ENCODE measurements around the gene CD177.
"Not testable (repeated sequence)": the region's sequence is repeated elsewhere in the genome, so short reads cannot be mapped to it uniquely, and the experiment has no call there.

Gene CD177

DNA sequence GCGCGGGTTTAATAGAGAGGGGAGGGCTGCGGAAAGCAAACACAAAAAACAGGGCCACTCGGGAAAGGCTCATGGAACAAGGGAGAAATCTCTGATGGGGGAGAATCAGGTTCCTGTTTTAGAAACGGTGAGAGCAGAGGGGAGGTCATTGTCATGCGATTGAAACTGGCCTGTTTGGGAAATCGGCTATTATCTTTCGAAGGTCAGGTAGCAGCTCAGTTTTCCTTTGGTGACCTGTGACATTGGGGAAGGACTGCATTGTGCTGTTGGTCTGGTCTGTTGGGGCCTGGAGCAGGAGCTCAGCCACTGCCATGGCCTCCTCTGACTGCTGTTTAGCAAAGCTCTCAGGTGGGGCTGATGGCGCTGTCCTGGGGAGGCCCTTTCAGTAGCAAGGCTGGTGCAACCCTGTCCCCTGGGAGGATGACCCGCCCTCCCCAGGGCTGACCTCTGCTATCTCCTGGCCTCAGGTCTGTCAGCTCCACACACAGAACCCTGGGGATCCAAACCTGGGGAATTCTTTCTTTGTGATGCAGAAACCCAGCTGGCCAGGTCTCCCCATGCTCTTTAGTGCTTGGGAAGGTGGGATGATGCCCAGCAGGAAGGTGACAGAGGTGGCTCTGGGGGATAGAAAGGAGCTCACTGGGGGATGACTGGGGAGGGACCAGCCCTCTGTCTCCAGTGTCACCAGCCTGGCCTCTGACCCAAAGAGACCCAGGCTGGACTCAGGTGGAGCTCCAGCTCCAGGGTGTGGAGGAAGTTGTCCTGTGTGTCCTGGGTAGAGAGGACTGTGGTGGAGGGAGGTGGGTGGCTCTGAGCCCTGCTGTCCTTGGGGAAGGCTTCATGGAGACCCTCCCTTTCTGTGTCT is 21.2 kb upstream of the CD177 start:
- no peak for DNase-seq

DNA sequence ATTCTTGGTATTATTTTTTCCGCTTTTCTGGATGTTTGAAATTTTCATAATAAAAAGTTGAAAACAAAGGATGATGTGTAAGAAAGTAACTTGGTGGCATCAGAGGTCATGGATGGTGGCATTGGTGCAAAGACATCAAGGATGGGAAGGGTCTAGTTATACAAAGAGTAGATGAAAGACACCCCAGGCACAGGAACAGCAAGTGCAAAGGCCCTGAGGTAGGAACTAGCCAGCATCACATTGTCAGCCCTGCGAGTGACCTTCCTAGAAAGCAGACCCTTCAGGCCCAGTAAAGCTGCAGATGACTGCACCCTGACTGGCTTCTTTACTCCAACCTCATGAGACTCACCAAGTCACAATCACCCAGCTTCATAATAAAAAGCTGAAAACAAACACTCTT is 17.0 kb upstream of the CD177 start:
- not testable (repeated sequence) for DNase-seq

DNA sequence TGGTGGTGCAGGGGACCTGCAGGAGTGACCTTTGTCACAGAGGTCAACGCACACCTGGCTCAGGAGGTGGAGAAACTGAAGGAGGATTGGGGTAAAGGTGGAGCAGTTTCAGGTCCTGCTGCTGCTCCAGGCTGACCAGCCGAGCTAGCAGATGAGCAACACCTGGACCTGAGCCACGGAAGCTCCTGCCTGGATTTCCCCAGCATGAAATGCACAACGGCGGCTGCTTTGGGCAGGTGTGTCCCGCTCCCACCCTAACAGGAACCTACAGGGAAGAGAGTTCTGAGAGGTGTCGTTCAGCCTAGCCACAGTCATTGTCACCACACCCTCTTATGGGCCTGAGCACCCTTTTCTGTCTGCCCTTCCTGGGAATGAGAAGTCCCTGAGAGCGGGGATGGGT is 15.7 kb upstream of the CD177 start:
- no peak for DNase-seq

- DNase-seq: no peak
Observed at GRCh38 chr19:43338530-43338929, 15.0 kb upstream of the CD177 start.

DNA sequence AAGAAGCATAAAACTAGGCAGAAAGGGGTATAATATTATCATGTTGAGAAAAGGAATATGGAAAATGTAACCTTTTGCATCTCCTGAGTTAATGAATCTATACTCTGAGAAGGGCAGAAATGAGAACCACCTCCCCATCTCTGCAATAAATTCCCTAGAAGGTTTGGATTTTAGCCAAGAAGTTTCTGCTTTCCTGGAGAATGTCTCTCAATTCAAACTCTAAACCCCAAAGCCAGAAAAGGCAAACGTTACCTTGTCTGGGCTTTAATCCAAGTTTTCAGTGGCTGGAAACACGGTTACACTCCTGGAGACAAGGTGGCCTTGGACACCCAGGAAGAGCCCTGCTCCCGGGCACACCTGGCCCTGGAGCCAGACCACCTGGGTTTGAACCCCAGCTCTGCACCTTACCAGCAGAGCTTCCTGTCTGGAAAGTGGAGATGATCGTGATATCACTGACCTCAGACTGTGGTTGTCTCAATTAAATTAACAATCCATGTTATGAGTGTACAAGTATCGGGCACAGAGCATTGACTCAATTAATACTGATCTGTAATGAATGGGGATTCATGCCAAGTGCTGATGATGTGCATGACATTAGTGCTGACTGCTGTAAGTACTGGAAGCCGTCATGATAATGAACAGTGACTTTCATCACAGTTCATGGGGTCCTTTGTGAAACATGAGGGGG is 14.1 kb upstream of the CD177 start:
- not testable (repeated sequence) for DNase-seq

DNA sequence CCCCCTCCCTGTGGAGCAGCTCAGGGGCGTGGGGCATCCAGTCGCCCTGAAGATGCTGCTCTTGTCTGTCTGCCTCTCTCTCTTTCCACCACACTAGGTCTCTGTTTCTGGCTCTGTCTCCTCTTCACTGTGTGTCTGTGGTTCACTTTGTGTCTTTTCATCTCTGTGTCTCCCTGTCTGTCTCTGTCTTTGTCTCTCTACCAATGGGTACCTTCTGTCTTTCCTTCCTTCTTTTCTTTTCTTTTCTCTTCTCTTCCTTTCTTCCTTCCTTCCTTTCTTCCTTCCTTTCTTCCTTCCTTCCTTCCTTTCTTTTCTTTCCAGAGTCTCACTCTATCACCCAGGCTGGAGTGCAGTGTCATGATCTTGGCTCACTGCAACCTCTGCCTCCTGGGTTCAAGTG is 13.4 kb upstream of the CD177 start:
- DNase-seq: not testable (repeated sequence)

DNA sequence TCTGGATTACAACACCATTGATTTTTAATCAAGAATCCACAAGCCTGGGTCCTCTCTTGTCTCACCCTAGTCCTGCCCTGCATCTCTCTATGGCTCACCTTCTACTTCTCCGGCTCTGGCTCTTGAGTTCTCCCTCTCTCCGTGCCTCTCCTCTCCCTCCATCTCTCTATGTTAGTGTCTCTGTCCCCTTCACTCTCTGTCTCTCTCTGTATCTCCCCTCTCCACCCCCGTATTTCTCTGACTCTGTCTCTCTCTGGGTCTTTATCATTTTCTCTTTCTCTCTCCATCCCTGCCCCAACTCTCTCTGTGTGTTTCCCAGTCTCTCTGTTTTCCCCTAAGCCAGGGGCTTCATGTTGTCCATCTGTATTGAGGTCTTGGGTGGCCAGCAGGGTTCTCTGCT is 12.4 kb upstream of the CD177 start:
- DNase-seq: not testable (repeated sequence)

GRCh38 chr19:43342104-43342503 is 11.4 kb upstream of the CD177 start:
- not testable (repeated sequence) for DNase-seq

- DNase-seq: not testable (repeated sequence)
Observed at GRCh38 chr19:43344347-43344925, 9.1 kb upstream of the CD177 start.

DNA sequence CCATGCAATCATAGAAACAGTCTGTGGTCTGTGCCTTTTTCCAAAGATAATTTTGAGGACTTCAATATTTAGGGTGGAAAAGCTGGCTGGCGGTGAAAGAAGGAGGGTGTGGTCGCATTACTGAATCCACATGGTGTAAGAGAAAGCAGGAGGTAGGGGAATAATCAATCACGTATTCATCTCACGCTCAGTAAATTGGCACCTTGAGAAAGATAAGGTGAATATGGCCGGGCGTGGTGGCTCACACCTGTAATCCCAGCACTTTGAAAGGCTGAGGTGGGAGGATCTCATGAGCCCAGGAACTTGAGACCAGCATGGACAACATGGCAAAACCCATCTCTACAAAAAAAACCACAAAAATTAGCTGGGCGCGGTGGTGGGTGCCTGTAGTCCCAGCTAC is 3.7 kb upstream of the CD177 start:
- DNase-seq: not testable (repeated sequence)

DNA sequence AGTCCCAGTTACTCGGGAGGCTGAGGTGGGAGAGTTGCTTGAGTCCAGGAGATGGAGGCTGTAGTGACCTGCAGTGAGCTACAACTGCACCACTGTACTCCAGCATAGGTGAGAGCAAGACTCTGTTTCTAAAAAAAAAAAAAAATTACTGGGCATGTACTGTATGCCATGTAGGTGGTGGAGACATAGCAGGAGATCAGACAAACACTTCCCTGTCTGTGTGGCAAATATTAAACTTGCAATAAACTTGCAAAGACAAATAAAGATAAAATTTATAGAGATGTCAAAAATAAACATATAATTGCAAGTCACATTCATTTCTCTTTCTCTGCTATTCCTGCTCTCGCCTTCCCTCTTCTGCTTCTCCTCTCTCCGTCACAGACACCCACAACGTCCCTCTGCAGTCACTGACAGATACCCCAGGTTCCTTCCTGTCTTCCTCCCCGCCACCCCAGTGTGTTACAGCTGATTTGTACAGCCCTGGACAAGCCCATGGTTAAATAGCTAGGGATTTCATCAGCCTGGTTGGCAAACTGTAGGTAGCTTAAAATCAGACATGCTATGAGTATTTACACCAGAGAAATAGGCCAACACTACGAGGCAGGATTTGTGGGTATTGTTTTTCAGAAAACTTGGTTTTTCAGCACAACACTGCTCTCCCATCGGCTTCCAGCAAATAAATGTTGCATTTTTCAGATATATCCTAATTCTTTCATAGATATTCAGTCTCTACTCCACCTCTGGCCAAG is 1.3 kb upstream of the CD177 start:
- no peak for DNase-seq

GRCh38 chr19:43354305-43354627 is 780 bp downstream of the CD177 start:
- DNase-seq: no peak

DNA sequence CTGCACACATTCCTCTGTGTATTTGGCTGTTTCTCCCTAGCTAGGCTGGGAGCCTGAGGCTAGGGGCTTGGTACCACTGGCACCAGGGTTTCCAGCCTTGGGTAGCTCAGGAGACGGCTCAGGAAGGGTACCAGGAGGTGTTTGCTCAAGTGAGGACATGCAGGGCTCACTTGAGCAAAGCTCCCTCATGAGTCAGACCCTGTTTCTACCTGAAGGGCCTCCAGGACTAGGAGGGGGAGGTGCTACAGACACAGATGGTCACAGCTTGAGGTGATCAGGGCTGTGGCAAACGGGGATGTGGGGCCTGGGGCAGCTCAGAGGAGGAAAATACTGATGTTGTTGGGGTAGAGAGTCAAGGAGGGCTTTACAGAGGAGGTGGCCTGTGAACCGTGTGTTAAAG is 3.3 kb downstream of the CD177 start:
- DNase-seq: not testable (repeated sequence)

- no peak for DNase-seq
Observed at GRCh38 chr19:43362179-43362578, 8.7 kb downstream of the CD177 start.

DNA sequence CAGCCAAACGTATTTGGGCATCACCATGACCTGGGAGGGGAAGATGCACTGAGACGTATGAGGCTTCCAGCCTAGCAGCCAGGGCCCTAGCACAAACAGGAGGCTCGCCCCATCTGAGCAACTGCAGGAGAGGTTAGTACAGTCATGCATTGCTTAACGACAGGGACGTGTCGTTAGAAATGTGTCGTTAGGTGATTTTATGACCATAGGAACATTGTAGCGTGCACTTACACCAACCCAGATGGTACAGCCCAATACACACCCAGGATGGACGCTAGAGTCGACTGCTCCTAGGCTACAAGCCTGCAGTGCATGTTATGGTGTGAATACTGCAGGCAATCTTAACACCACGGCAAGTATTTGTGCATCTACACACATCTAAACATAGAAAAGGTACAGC is 9.3 kb downstream of the CD177 start:
- DNase-seq: no peak

GRCh38 chr19:43365677-43366076 is 12.2 kb downstream of the CD177 start:
- DNase-seq: not testable (repeated sequence)

DNA sequence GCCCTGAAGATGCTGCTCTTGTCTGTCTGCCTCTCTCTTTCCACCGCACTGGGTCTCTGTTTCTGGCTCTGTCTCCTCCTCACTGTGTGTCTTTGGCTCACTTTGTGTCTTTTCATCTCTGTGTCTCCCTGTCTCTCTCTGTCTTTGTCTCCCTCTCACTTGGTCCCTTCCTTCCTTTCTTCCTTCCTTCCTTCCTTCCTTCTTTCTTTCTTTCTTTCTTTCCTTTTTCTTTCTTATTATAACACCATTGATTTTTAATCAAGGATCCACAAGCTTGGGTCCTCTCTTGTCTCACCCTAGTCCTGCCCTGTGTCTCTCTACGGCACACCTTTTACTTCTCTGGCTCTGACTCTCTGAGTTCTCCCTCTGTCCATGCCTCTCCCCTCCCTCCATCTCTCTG is 14.3 kb downstream of the CD177 start:
- DNase-seq: no peak

GRCh38 chr19:43368897-43369296 is 15.4 kb downstream of the CD177 start:
- DNase-seq: not testable (repeated sequence)

DNA sequence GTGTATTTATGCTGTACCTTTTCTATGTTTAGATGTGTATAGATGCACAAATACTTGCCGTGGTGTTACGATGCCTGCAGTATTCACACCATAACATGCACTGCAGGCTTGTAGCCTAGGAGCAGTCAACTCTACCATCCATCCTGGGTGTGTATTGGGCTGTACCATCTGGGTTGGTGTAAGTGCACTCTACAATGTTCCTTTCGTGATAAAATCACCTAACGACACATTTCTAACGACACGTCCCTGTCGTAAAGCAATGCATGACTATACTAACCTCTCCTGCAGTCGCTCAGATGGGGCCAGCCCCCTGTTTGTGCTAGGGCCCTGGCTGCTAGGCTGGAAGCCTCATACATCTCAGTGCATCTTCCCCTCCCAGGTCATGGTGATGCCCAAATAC is 18.4 kb downstream of the CD177 start:
- DNase-seq: no peak

DNA sequence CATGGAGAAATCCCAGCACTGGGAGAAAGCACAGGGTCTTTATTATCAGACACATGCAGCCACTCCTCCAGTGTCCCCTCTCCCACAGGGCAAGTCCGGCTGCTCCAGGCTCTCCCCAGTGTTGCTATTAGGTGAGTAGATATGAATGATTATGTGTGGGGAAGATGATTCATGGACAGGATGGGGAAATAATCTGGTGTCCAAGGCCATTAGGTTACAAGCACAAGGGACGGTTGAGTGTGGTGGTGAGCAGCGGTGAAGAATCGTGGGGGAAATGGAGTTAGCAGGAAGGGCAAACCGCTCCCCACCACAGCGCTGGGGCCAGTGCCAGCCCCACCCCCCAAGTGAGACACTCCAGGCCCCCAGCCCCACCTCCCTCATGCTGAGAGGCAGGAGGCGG is 19.0 kb downstream of the CD177 start:
- DNase-seq: no peak

DNA sequence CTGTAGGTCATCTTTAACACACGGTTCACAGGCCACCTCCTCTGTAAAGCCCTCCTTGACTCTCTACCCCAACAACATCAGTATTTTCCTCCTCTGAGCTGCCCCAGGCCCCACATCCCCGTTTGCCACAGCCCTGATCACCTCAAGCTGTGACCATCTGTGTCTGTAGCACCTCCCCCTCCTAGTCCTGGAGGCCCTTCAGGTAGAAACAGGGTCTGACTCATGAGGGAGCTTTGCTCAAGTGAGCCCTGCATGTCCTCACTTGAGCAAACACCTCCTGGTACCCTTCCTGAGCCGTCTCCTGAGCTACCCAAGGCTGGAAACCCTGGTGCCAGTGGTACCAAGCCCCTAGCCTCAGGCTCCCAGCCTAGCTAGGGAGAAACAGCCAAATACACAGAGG is 24.1 kb downstream of the CD177 start:
- DNase-seq: not testable (repeated sequence)

GRCh38 chr19:43380008-43380407 is 26.5 kb downstream of the CD177 start:
- DNase-seq: no peak

DNA sequence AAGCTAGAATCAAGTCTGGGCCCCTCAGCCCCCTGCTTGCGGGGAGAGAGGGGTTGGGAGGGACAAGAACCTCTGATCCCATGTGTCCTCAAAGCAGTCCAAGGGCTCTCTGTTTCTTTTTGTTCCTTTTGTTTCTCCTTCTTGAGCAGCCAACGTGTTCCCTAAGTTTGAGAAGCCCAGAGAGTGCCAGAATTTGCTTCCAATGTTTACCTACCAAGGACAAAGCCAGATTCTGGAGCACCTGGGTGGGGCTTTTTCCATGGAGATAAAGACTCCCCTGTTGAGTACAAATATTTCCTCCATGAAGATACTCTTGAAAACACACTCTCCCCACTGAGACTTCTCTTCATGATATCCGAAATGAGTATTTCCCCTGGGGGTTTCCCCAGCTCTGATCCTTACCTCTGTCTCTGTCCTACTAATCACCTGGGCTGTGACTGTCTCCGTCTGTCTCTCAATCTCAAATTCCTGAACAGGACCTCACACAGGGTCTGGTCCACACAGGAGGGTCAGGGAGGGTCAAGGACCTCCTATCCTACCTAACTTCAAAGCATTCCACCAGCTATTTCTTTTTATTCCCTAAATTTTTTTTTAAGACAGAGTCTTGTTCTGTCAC is 27.4 kb downstream of the CD177 start:
- DNase-seq: no peak
